Measurements from ENCODE around the gene NEURL1B. TPM values are rescaled to one million over a fixed set of nuclear protein-coding genes. Genes with fewer than 3 reads are reported as not detected.

NEURL1B gene
- total and polyA plus RNA-seq, 10 of the 15 experiments (the other 5 are each of a cell fraction or from before 2014, with no cell fraction given): 0.04 to 0.28 (median 0.05) TPM; not detected in 4

DNA sequence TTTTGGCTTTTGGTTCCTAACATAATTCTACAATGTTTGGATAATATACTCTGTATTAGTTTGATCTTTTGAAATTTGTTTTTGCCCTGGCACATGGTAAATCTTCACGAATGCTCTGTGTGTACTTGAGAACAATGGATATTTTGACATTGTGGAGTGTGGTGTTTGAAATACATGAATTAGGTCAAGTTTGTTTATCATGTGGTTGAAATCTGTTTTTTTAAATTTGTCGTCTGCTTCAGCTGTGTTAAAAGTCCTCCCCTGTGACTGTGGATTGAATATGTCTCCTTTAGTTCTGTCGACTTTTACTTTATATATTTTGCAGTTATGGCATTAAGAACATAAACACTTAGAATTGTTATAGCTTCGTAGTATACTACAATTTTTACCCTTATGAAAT, 69.6 kb downstream of the NEURL1B start (continued):
- TF ChIP-seq, protein P1, sequence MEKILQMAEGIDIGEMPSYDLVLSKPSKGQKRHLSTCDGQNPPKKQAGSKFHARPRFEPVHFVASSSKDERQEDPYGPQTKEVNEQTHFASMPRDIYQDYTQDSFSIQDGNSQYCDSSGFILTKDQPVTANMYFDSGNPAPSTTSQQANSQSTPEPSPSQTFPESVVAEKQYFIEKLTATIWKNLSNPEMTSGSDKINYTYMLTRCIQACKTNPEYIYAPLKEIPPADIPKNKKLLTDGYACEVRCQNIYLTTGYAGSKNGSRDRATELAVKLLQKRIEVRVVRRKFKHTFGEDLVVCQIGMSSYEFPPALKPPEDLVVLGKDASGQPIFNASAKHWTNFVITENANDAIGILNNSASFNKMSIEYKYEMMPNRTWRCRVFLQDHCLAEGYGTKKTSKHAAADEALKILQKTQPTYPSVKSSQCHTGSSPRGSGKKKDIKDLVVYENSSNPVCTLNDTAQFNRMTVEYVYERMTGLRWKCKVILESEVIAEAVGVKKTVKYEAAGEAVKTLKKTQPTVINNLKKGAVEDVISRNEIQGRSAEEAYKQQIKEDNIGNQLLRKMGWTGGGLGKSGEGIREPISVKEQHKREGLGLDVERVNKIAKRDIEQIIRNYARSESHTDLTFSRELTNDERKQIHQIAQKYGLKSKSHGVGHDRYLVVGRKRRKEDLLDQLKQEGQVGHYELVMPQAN (conservative IDR thresholded peaks at IDR 0.05): no peak
- TF ChIP-seq TBL1XR1 (IDR thresholded peaks at IDR 0.05; ENCODE audit: low read depth, low read length) (no peak), RAD21 (IDR thresholded peaks at IDR 0.05; ENCODE audit: insufficient read depth, low read depth, low read length) (no peak)
- TF ChIP-seq, protein P2, sequence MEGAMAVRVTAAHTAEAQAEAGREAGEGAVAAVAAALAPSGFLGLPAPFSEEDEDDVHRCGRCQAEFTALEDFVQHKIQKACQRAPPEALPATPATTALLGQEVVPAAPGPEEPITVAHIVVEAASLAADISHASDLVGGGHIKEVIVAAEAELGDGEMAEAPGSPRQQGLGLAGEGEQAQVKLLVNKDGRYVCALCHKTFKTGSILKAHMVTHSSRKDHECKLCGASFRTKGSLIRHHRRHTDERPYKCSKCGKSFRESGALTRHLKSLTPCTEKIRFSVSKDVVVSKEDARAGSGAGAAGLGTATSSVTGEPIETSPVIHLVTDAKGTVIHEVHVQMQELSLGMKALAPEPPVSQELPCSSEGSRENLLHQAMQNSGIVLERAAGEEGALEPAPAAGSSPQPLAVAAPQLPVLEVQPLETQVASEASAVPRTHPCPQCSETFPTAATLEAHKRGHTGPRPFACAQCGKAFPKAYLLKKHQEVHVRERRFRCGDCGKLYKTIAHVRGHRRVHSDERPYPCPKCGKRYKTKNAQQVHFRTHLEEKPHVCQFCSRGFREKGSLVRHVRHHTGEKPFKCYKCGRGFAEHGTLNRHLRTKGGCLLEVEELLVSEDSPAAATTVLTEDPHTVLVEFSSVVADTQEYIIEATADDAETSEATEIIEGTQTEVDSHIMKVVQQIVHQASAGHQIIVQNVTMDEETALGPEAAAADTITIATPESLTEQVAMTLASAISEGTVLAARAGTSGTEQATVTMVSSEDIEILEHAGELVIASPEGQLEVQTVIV (IDR thresholded peaks at IDR 0.05; ENCODE audit: borderline replicate concordance, partially characterized antibody): no peak
- TF ChIP-seq, protein P3, sequence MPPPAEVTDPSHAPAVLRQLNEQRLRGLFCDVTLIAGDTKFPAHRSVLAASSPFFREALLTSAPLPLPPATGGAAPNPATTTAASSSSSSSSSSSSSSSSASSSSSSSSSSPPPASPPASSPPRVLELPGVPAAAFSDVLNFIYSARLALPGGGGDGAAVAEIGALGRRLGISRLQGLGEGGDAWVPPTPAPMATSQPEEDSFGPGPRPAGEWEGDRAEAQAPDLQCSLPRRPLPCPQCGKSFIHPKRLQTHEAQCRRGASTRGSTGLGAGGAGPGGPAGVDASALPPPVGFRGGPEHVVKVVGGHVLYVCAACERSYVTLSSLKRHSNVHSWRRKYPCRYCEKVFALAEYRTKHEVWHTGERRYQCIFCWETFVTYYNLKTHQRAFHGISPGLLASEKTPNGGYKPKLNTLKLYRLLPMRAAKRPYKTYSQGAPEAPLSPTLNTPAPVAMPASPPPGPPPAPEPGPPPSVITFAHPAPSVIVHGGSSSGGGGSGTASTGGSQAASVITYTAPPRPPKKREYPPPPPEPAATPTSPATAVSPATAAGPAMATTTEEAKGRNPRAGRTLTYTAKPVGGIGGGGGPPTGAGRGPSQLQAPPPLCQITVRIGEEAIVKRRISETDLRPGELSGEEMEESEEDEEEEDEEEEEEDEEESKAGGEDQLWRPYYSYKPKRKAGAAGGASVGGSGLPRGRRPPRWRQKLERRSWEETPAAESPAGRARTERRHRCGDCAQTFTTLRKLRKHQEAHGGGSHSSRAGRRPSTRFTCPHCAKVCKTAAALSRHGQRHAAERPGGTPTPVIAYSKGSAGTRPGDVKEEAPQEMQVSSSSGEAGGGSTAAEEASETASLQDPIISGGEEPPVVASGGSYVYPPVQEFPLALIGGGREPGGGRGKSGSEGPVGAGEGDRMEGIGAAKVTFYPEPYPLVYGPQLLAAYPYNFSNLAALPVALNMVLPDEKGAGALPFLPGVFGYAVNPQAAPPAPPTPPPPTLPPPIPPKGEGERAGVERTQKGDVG (CRISPR knock-in tag; IDR thresholded peaks at IDR 0.05): no peak
